GM12874 (cell line): ENCODE data around the gene GRIK3.

Experiments
- CTCF ChIP-seq: IDR thresholded peaks from 2 replicates; pipeline ENCODE4 v1.5.1; 2011; ENCODE audit warnings: low read depth, mild to moderate bottlenecking, control low read depth, low read length, moderate library complexity; ENCODE audit not compliant: insufficient read depth

The GRIK3 gene

GRCh38 chr1:36814774-36815173, 219.5 kb downstream of the GRIK3 start:
- TF ChIP-seq CTCF, result no peak

- TF ChIP-seq CTCF, result no peak
Observed at GRCh38 chr1:36814083-36814482, 220.2 kb downstream of the GRIK3 start.

GRCh38 chr1:36807262-36807661, 227.1 kb downstream of the GRIK3 start:
- no peak for TF ChIP-seq CTCF

- no peak for TF ChIP-seq CTCF
Observed at GRCh38 chr1:36805979-36806640, 228.2 kb downstream of the GRIK3 start.

GRCh38 chr1:36804669-36805314, 229.5 kb downstream of the GRIK3 start:
- no peak for TF ChIP-seq CTCF

- no peak for TF ChIP-seq CTCF
Observed at GRCh38 chr1:36803868-36804570, 230.3 kb downstream of the GRIK3 start.

- no peak for TF ChIP-seq CTCF
Observed at GRCh38 chr1:36802018-36802417, 232.3 kb downstream of the GRIK3 start.
